ENCODE data around the gene PDE8B.

Gene PDE8B

GRCh38 chr5:77322406-77322805 lies 111.9 kb downstream of the PDE8B start:
- FAIRE-seq, result no peak
- TF ChIP-seq POLR2A (IDR thresholded peaks at IDR 0.05; ENCODE audit: low read depth, low read length), result no peak
- DNase-seq (ENCODE audit: insufficient read length, low spot score), result no peak

- TF ChIP-seq POLR2A (IDR thresholded peaks at IDR 0.05; ENCODE audit: low read depth, low read length), result no peak
- DNase-seq (ENCODE audit: insufficient read length, low spot score) (no peak), FAIRE-seq (no peak)
These were observed 115.6 kb downstream of the PDE8B start for GRCh38 chr5:77325921-77326541.

GRCh38 chr5:77326986-77327734 lies 116.7 kb downstream of the PDE8B start:
- TF ChIP-seq POLR2A (IDR thresholded peaks at IDR 0.05; ENCODE audit: low read depth, low read length), result no peak
- DNase-seq (ENCODE audit: insufficient read length, low spot score), result no peak
- FAIRE-seq, result no peak

GRCh38 chr5:77328930-77329647 lies 118.6 kb downstream of the PDE8B start:
- no peak for DNase-seq (ENCODE audit: insufficient read length, low spot score)
- TF ChIP-seq POLR2A (IDR thresholded peaks at IDR 0.05; ENCODE audit: low read depth, low read length), result no peak
- FAIRE-seq, result no peak

- DNase-seq (ENCODE audit: insufficient read length, low spot score) (no peak), FAIRE-seq (no peak)
- no peak for TF ChIP-seq POLR2A (IDR thresholded peaks at IDR 0.05; ENCODE audit: low read depth, low read length)
These were observed 119.4 kb downstream of the PDE8B start for GRCh38 chr5:77329664-77330430.

GRCh38 chr5:77333036-77333435 lies 122.6 kb downstream of the PDE8B start:
- DNase-seq (ENCODE audit: insufficient read length, low spot score), result no peak
- FAIRE-seq, result no peak
- no peak for TF ChIP-seq POLR2A (IDR thresholded peaks at IDR 0.05; ENCODE audit: low read depth, low read length)

GRCh38 chr5:77333451-77334123 lies 123.1 kb downstream of the PDE8B start:
- FAIRE-seq, result no peak
- DNase-seq (ENCODE audit: insufficient read length, low spot score), result no peak
- no peak for TF ChIP-seq POLR2A (IDR thresholded peaks at IDR 0.05; ENCODE audit: low read depth, low read length)

- FAIRE-seq (no peak), DNase-seq (ENCODE audit: insufficient read length, low spot score) (no peak)
- TF ChIP-seq POLR2A (IDR thresholded peaks at IDR 0.05; ENCODE audit: low read depth, low read length), result no peak
These were observed 126.8 kb downstream of the PDE8B start for GRCh38 chr5:77337246-77337645.

GRCh38 chr5:77337686-77338085 lies 127.2 kb downstream of the PDE8B start:
- DNase-seq (ENCODE audit: insufficient read length, low spot score) (no peak), FAIRE-seq (no peak)
- no peak for TF ChIP-seq POLR2A (IDR thresholded peaks at IDR 0.05; ENCODE audit: low read depth, low read length)

GRCh38 chr5:77339337-77339890 lies 128.9 kb downstream of the PDE8B start:
- no peak for DNase-seq (ENCODE audit: insufficient read length, low spot score)
- no peak for TF ChIP-seq POLR2A (IDR thresholded peaks at IDR 0.05; ENCODE audit: low read depth, low read length)
- FAIRE-seq, result no peak

GRCh38 chr5:77343165-77343564 lies 132.7 kb downstream of the PDE8B start:
- TF ChIP-seq POLR2A (IDR thresholded peaks at IDR 0.05; ENCODE audit: low read depth, low read length), result no peak
- FAIRE-seq, result no peak
- DNase-seq (ENCODE audit: insufficient read length, low spot score), result no peak

GRCh38 chr5:77347435-77348098 lies 137.1 kb downstream of the PDE8B start:
- TF ChIP-seq POLR2A (IDR thresholded peaks at IDR 0.05; ENCODE audit: low read depth, low read length), result no peak
- FAIRE-seq (no peak), DNase-seq (ENCODE audit: insufficient read length, low spot score) (no peak)

GRCh38 chr5:77353251-77353650 lies 142.8 kb downstream of the PDE8B start:
- FAIRE-seq (no peak), DNase-seq (ENCODE audit: insufficient read length, low spot score) (no peak)
- TF ChIP-seq POLR2A (IDR thresholded peaks at IDR 0.05; ENCODE audit: low read depth, low read length), result no peak
